GM12892 (cell line): ENCODE data around the gene NPTXR.

Experiments
- POLR2A ChIP-seq: IDR thresholded peaks from 2 replicates; pipeline ENCODE4 v1.6.1; 2011; ENCODE audit warnings: low read depth, low read length, control low read depth
- TAF1 ChIP-seq: IDR thresholded peaks from 2 replicates; pipeline ENCODE4 v1.6.1; 2011; ENCODE audit warnings: low read depth, mild to moderate bottlenecking, control low read depth, low read length, borderline replicate concordance

DNA sequence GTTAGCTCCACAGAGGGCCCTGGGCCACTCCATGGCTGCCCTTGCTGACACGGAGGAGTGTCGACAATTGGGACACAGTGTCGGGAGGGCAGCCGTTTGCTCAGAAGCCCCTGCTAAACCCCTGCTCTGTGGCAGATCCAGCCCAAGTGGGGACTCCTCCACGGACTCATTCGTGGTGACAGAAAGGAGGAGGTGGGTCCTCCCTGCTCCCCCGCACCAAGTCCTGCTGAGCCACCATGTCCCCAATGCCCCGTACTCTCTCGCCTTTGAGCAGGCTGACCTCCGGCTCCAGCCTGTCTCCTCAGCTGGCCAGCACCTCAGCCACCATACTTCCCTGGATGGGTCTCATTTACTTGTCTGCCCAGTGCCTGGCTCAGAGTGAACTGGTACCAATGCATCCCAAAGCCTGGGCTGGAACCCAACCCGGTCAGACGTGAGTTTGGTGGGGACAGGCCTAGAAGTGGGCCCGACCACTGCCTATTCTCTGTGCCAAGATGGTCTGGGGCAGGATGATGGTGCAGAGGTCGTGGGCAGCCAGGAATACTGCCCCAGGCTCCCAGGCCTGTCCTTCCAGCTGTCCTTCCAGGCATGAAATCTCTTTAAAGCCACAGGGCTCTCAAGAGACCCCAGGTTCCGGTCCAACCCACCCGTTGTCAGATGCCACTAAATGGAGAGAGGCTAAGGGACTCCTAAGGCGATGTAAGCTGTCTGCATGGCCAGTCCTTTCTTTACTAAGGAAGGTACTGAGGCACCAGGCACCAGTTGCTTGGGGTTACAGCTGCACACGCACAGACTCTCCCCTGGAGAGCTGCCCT is 23.9 kb upstream of the NPTXR start:
- no peak for TF ChIP-seq TAF1
- TF ChIP-seq POLR2A = no peak; the same call in 1 of the 2 replicates
